GM12891 (cell line): Measurements from ENCODE around the gene KLF3.

Experiments
- DNase-seq: peaks from one replicate; pipeline ENCODE4 v3.0.0; 2011; ENCODE audit warnings: low spot score; ENCODE audit not compliant: insufficient read length
- FAIRE-seq: peaks from 2 replicates; lab custom pipeline; 2011; peaks lifted over from hg19 to GRCh38; lab: Jason Lieb, UNC
- PAX5 ChIP-seq: IDR thresholded peaks from 2 replicates; pipeline ENCODE4 v1.6.1; 2011; ENCODE audit warnings: low read length, moderate library complexity, mild to moderate bottlenecking; ENCODE audit not compliant: insufficient read depth, severe bottlenecking
- POLR2A ChIP-seq: IDR thresholded peaks from 2 replicates; pipeline ENCODE4 v1.6.1; 2011; ENCODE audit warnings: low read depth, low read length, control low read depth
- POLR2AphosphoS5 ChIP-seq: IDR thresholded peaks from 2 replicates; pipeline ENCODE4 v1.6.1; 2011; ENCODE audit warnings: low read depth, low read length, control low read depth
- POU2F2 ChIP-seq: IDR thresholded peaks from 2 replicates; pipeline ENCODE4 v1.6.1; 2011; ENCODE audit warnings: low read depth, mild to moderate bottlenecking, control low read depth, low read length, moderate library complexity
- SPI1 ChIP-seq: IDR thresholded peaks from 2 replicates; pipeline ENCODE4 v1.6.1; 2011; ENCODE audit warnings: low read depth, low read length, control low read depth
- TAF1 ChIP-seq: IDR thresholded peaks from 2 replicates; pipeline ENCODE4 v1.6.1; 2011; ENCODE audit warnings: low read depth, low read length, control low read depth

KLF3 gene

GRCh38 chr4:38654273-38654672 is 9.7 kb upstream of the KLF3 start:
- no peak for FAIRE-seq
- no peak for TF ChIP-seq POU2F2
- no peak for TF ChIP-seq TAF1
- no peak for TF ChIP-seq SPI1
- TF ChIP-seq POLR2AphosphoS5 = no peak
- TF ChIP-seq PAX5 = no peak
- TF ChIP-seq POLR2A = no peak
- DNase-seq = no peak

- TF ChIP-seq TAF1 (no peak), POU2F2 (no peak), POLR2A (no peak), POLR2AphosphoS5 (no peak), SPI1 (no peak), PAX5 (no peak)
- DNase-seq (no peak), FAIRE-seq (no peak)
Observed at GRCh38 chr4:38656111-38656510, 7.9 kb upstream of the KLF3 start.

- no peak for TF ChIP-seq POLR2AphosphoS5
- TF ChIP-seq POLR2A = no peak
- no peak for TF ChIP-seq POU2F2
- TF ChIP-seq TAF1 = no peak
- TF ChIP-seq PAX5 = no peak
- TF ChIP-seq SPI1 = no peak
- no peak for DNase-seq
- no peak for FAIRE-seq
Observed at GRCh38 chr4:38659346-38659745, 4.7 kb upstream of the KLF3 start.

- FAIRE-seq (no peak), DNase-seq (no peak)
- no peak for TF ChIP-seq TAF1
- no peak for TF ChIP-seq POLR2A
- TF ChIP-seq POU2F2 = no peak
- TF ChIP-seq SPI1 = no peak
- TF ChIP-seq POLR2AphosphoS5 = no peak
- no peak for TF ChIP-seq PAX5
Observed at GRCh38 chr4:38660838-38661237, 3.2 kb upstream of the KLF3 start.

- no peak for FAIRE-seq
- TF ChIP-seq POLR2A (no peak), POLR2AphosphoS5 (no peak), POU2F2 (no peak), SPI1 (no peak), PAX5 (no peak), TAF1 (no peak)
- no peak for DNase-seq
Observed at GRCh38 chr4:38661371-38661770, 2.6 kb upstream of the KLF3 start.

- DNase-seq = no peak
Observed at GRCh38 chr4:38662522-38663089, 1.4 kb upstream of the KLF3 start.

GRCh38 chr4:38663090-38663800 is 754 bp upstream of the KLF3 start:
- no peak for TF ChIP-seq PAX5
- TF ChIP-seq POU2F2 = no peak
- 0 out of 2 replicates have a peak, but pooled peaks have one; percentile 15 for TF ChIP-seq TAF1
- DNase-seq = peak; percentile 67
- FAIRE-seq = peak; percentile 76

More at GRCh38 chr4:38662522-38663089, 1.4 kb upstream of the KLF3 start:
- no peak for FAIRE-seq
- TF ChIP-seq TAF1 (no peak), POLR2A (no peak)

- no peak for FAIRE-seq
- no peak for DNase-seq
- TF ChIP-seq POLR2A (no peak), TAF1 (no peak), SPI1 (no peak)
Observed at GRCh38 chr4:38664706-38665401, 855 bp downstream of the KLF3 start.

GRCh38 chr4:38665551-38666411 is 1.8 kb downstream of the KLF3 start:
- TF ChIP-seq POU2F2 = no peak
- DNase-seq (no peak), FAIRE-seq (no peak)

- DNase-seq (no peak), FAIRE-seq (no peak)
- no peak for TF ChIP-seq POU2F2
- TF ChIP-seq PAX5 = no peak
- no peak for TF ChIP-seq SPI1
- no peak; the same call in 1 of the 2 replicates for TF ChIP-seq POLR2AphosphoS5
Observed at GRCh38 chr4:38666766-38667084, 2.7 kb downstream of the KLF3 start.
